ENCODE measurements around the gene RAB5B.
"Not testable (repeated sequence)": the region's sequence is repeated elsewhere in the genome, so short reads cannot be mapped to it uniquely, and the experiment has no call there.

The RAB5B gene

GRCh38 chr12:55978393-55978792 is 4.5 kb downstream of the RAB5B start:
- Histone ChIP-seq H3K79me2 (ENCODE audit: insufficient read depth, low read length) (peaks cover 28% of the 10 kb centered on the region), H3K27ac (ENCODE audit: low read depth, low read length) (no peak overlapping the region), H3K9ac (ENCODE audit: low read length) (no peak overlapping the region), H3F3A (ENCODE audit: insufficient read depth) (no peaks in the 10 kb centered on the region), H2AFZ (ENCODE audit: low read depth, low read length, severe bottlenecking) (no peak overlapping the region), H4K20me1 (ENCODE audit: low read depth, low read length) (no peaks in the 10 kb centered on the region), H3K27me3 (ENCODE audit: low read length) (no peaks in the 10 kb centered on the region), H3K9me3 (ENCODE audit: insufficient read depth, low read length) (no peaks in the 10 kb centered on the region), H3K4me3 (ENCODE audit: insufficient read depth, low read length, poor library complexity, severe bottlenecking) (no peak overlapping the region), H3K4me2 (ENCODE audit: low read depth, low read length, poor library complexity, severe bottlenecking) (no peak overlapping the region), H3K9me2 (replicated peaks; ENCODE audit: insufficient read depth, low read length) (no peaks in the 10 kb centered on the region), H3K36me3 (ENCODE audit: low read length) (no peaks in the 10 kb centered on the region)
- TF ChIP-seq CTCF (IDR thresholded peaks at IDR 0.05; ENCODE audit: insufficient read depth, low read length, poor library complexity, severe bottlenecking) (no peak), EZH2phosphoT487 (conservative IDR thresholded peaks at IDR 0.05; ENCODE audit: low read length) (no peak)

GRCh38 chr12:55979069-55979468 is 5.2 kb downstream of the RAB5B start:
- Histone ChIP-seq H3K9me2 (replicated peaks; ENCODE audit: insufficient read depth, low read length) (no peaks in the 10 kb centered on the region), H3K9ac (ENCODE audit: low read length) (no peak overlapping the region), H3K36me3 (ENCODE audit: low read length) (no peaks in the 10 kb centered on the region), H4K20me1 (ENCODE audit: low read depth, low read length) (no peaks in the 10 kb centered on the region), H3F3A (ENCODE audit: insufficient read depth) (no peaks in the 10 kb centered on the region), H3K4me3 (ENCODE audit: insufficient read depth, low read length, poor library complexity, severe bottlenecking) (no peak overlapping the region), H3K27ac (ENCODE audit: low read depth, low read length) (no peak overlapping the region), H3K27me3 (ENCODE audit: low read length) (no peaks in the 10 kb centered on the region), H3K9me3 (ENCODE audit: insufficient read depth, low read length) (no peaks in the 10 kb centered on the region), H3K79me2 (ENCODE audit: insufficient read depth, low read length) (peaks cover 28% of the 10 kb centered on the region), H2AFZ (ENCODE audit: low read depth, low read length, severe bottlenecking) (no peak overlapping the region), H3K4me2 (ENCODE audit: low read depth, low read length, poor library complexity, severe bottlenecking) (no peak overlapping the region)
- TF ChIP-seq EZH2phosphoT487 (conservative IDR thresholded peaks at IDR 0.05; ENCODE audit: low read length): no peak
- TF ChIP-seq CTCF (IDR thresholded peaks at IDR 0.05; ENCODE audit: insufficient read depth, low read length, poor library complexity, severe bottlenecking): no peak

DNA sequence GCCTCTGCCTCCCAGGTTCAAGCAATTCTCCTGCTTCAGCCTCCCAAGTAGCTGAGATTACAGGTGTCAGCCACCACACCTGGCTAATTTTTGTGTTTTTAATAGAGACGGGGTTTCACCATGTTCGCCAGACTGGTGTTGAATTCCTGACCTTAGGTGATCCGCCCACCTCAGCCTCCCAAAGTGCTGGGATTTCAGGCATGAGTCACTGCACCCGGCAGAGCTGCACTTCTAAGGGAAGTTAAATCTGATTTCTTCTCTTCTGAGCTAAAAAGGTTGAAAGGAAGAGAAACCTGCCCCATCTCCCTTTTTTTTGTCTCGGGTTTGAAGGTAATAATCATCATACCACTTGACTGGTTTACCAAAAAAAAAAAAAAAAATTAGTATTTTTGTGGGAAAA is 8.0 kb downstream of the RAB5B start:
- H3F3A ChIP-seq (ENCODE audit: insufficient read depth); H4K20me1 ChIP-seq (ENCODE audit: low read depth, low read length); H2AFZ ChIP-seq (ENCODE audit: low read depth, low read length, severe bottlenecking); H3K36me3 ChIP-seq (ENCODE audit: low read length); H3K9me2 ChIP-seq (replicated peaks; ENCODE audit: insufficient read depth, low read length); H3K79me2 ChIP-seq (ENCODE audit: insufficient read depth, low read length); H3K9ac ChIP-seq (ENCODE audit: low read length); H3K27me3 ChIP-seq (ENCODE audit: low read length); H3K9me3 ChIP-seq (ENCODE audit: insufficient read depth, low read length); H3K4me3 ChIP-seq (ENCODE audit: insufficient read depth, low read length, poor library complexity, severe bottlenecking): not testable (repeated sequence)
- Histone ChIP-seq H3K4me2 (ENCODE audit: low read depth, low read length, poor library complexity, severe bottlenecking) (peak overlapping the region; percentile 13), H3K27ac (ENCODE audit: low read depth, low read length) (0 out of 2 replicates have a peak overlapping the region, but pooled peaks have one; percentile 45)

- no peak overlapping the region for H3K4me3 ChIP-seq (ENCODE audit: insufficient read depth, low read length, poor library complexity, severe bottlenecking)
- no peak overlapping the region for H2AFZ ChIP-seq (ENCODE audit: low read depth, low read length, severe bottlenecking)
- TF ChIP-seq CTCF (IDR thresholded peaks at IDR 0.05; ENCODE audit: insufficient read depth, low read length, poor library complexity, severe bottlenecking) (no peak), EZH2phosphoT487 (conservative IDR thresholded peaks at IDR 0.05; ENCODE audit: low read length) (no peak)
- no peaks in the 10 kb centered on the region for H3K9me3 ChIP-seq (ENCODE audit: insufficient read depth, low read length)
- H3K4me2 ChIP-seq (ENCODE audit: low read depth, low read length, poor library complexity, severe bottlenecking): peak overlapping the region; percentile 13
- no peaks in the 10 kb centered on the region for H3K36me3 ChIP-seq (ENCODE audit: low read length)
- peak overlapping the region; percentile 45; the same call in 1 of the 2 replicates for H3K27ac ChIP-seq (ENCODE audit: low read depth, low read length)
- H4K20me1 ChIP-seq (ENCODE audit: low read depth, low read length): no peaks in the 10 kb centered on the region
- no peaks in the 10 kb centered on the region for H3K9me2 ChIP-seq (replicated peaks; ENCODE audit: insufficient read depth, low read length)
- H3K27me3 ChIP-seq (ENCODE audit: low read length): no peaks in the 10 kb centered on the region
- H3F3A ChIP-seq (ENCODE audit: insufficient read depth): no peaks in the 10 kb centered on the region
- no peaks in the 10 kb centered on the region; the same call in 1 of the 2 replicates for H3K79me2 ChIP-seq (ENCODE audit: insufficient read depth, low read length)
- H3K9ac ChIP-seq (ENCODE audit: low read length): no peak overlapping the region
Observed at GRCh38 chr12:55982319-55982936, 8.6 kb downstream of the RAB5B start.
